Measurements from ENCODE around the gene MAST3. TPM values are rescaled to one million over a fixed set of nuclear protein-coding genes. Genes with fewer than 3 reads are reported as not detected.

The MAST3 gene
- total and polyA plus RNA-seq, 2 of the 13 experiments (the other 11 are each of a cell fraction or from before 2014, with no cell fraction given): 4.1 to 4.6 TPM

DNA sequence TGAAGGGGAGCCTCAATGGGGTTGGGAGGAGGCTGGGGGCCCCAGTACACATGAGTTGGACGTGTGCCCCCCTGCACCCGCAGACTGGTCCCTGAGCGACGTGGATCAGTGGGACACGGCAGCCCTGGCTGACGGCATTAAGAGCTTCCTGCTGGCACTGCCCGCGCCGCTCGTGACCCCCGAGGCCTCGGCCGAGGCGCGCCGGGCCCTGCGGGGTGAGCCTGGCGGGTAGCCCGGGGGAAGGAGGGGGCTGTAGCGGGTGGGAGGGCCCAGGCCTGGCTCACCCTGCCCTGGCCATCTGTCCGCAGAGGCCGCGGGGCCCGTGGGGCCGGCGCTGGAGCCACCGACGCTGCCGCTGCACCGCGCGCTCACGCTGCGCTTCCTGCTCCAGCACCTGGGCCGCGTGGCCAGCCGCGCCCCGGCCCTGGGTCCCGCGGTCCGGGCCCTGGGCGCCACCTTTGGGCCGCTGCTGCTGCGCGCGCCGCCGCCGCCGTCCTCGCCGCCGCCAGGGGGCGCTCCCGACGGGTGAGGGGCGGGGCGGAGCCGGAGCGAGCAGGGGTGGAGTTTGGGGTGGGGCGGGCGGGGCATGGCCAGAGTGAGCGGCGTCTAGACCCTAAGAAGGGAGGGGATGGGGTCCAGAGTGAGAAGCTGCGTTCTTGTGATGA lies 63.5 kb downstream of the MAST3 start (continued):
- TF ChIP-seq THAP11 (CRISPR knock-in tag; IDR thresholded peaks at IDR 0.05) (0 out of 2 replicates have a peak, but pooled peaks have one; percentile 18), BRCA1 (CRISPR knock-in tag; IDR thresholded peaks at IDR 0.05) (no peak), AGO2 (optimal IDR thresholded peaks at IDR 0.05; ENCODE audit: low read depth, low read length) (peak; percentile 7), SP1 (IDR thresholded peaks at IDR 0.05) (no peak), SP1 (CRISPR knock-in tag; IDR thresholded peaks at IDR 0.05) (0 out of 2 replicates have a peak, but pooled peaks have one; percentile 39), HOXA3 (CRISPR knock-in tag; IDR thresholded peaks at IDR 0.05) (peak; percentile 43; the same call in 1 of the 2 replicates), MXI1 (IDR thresholded peaks at IDR 0.05; ENCODE audit: borderline replicate concordance, low read depth, low read length) (peak; percentile 63; the same call in 1 of the 3 replicates), ZFX (CRISPR knock-in tag; IDR thresholded peaks at IDR 0.05; ENCODE audit: low read depth) (peak; percentile 38), SP5 (CRISPR knock-in tag; IDR thresholded peaks at IDR 0.05; ENCODE audit: borderline replicate concordance, low read depth) (peak; percentile 31; the same call in 1 of the 2 replicates)
- TF ChIP-seq, protein P1, sequence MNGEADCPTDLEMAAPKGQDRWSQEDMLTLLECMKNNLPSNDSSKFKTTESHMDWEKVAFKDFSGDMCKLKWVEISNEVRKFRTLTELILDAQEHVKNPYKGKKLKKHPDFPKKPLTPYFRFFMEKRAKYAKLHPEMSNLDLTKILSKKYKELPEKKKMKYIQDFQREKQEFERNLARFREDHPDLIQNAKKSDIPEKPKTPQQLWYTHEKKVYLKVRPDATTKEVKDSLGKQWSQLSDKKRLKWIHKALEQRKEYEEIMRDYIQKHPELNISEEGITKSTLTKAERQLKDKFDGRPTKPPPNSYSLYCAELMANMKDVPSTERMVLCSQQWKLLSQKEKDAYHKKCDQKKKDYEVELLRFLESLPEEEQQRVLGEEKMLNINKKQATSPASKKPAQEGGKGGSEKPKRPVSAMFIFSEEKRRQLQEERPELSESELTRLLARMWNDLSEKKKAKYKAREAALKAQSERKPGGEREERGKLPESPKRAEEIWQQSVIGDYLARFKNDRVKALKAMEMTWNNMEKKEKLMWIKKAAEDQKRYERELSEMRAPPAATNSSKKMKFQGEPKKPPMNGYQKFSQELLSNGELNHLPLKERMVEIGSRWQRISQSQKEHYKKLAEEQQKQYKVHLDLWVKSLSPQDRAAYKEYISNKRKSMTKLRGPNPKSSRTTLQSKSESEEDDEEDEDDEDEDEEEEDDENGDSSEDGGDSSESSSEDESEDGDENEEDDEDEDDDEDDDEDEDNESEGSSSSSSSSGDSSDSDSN (CRISPR knock-in tag; IDR thresholded peaks at IDR 0.05): peak; percentile 16; the same call in 1 of the 2 replicates
- TF ChIP-seq, protein P2, sequence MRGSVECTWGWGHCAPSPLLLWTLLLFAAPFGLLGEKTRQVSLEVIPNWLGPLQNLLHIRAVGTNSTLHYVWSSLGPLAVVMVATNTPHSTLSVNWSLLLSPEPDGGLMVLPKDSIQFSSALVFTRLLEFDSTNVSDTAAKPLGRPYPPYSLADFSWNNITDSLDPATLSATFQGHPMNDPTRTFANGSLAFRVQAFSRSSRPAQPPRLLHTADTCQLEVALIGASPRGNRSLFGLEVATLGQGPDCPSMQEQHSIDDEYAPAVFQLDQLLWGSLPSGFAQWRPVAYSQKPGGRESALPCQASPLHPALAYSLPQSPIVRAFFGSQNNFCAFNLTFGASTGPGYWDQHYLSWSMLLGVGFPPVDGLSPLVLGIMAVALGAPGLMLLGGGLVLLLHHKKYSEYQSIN (CRISPR knock-in tag; IDR thresholded peaks at IDR 0.05; ENCODE audit: borderline replicate concordance): no peak
- TF ChIP-seq, protein P3, sequence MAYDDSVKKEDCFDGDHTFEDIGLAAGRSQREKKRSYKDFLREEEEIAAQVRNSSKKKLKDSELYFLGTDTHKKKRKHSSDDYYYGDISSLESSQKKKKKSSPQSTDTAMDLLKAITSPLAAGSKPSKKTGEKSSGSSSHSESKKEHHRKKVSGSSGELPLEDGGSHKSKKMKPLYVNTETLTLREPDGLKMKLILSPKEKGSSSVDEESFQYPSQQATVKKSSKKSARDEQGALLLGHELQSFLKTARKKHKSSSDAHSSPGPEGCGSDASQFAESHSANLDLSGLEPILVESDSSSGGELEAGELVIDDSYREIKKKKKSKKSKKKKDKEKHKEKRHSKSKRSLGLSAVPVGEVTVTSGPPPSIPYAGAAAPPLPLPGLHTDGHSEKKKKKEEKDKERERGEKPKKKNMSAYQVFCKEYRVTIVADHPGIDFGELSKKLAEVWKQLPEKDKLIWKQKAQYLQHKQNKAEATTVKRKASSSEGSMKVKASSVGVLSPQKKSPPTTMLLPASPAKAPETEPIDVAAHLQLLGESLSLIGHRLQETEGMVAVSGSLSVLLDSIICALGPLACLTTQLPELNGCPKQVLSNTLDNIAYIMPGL (CRISPR knock-in tag; IDR thresholded peaks at IDR 0.05; ENCODE audit: borderline replicate concordance in 1 of 2, low read depth in 1 of 2): peak in 1 of 2 experiments; percentile 47; a peak in 1 of 4 replicates

Data from HepG2 (cell line).